ES-I3 (cell line): ENCODE results near the gene SRMS.
A peak's percentile ranks its signal among the peaks of the same experiment; 100 is the strongest.

Experiments
- H3K36me3 ChIP-seq: 2 replicates; pipeline ENCODE4 v1.6.1; 2013; ENCODE audit warnings: mild to moderate bottlenecking, low read length, control low read depth, moderate library complexity; ENCODE audit not compliant: insufficient read depth
- H3K4me1 ChIP-seq: 2 replicates; pipeline ENCODE4 v1.6.1; 2013; ENCODE audit warnings: mild to moderate bottlenecking, control low read depth, low read length; ENCODE audit not compliant: insufficient read depth
- H3K9ac ChIP-seq: 2 replicates; pipeline ENCODE4 v1.6.1; 2013; ENCODE audit warnings: low read depth, mild to moderate bottlenecking, low read length, moderate library complexity
- H3K9me3 ChIP-seq: 2 replicates; pipeline ENCODE4 v1.6.1; 2013; ENCODE audit warnings: mild to moderate bottlenecking, low read length, moderate library complexity; ENCODE audit not compliant: control insufficient read depth, insufficient read depth

The SRMS gene

DNA sequence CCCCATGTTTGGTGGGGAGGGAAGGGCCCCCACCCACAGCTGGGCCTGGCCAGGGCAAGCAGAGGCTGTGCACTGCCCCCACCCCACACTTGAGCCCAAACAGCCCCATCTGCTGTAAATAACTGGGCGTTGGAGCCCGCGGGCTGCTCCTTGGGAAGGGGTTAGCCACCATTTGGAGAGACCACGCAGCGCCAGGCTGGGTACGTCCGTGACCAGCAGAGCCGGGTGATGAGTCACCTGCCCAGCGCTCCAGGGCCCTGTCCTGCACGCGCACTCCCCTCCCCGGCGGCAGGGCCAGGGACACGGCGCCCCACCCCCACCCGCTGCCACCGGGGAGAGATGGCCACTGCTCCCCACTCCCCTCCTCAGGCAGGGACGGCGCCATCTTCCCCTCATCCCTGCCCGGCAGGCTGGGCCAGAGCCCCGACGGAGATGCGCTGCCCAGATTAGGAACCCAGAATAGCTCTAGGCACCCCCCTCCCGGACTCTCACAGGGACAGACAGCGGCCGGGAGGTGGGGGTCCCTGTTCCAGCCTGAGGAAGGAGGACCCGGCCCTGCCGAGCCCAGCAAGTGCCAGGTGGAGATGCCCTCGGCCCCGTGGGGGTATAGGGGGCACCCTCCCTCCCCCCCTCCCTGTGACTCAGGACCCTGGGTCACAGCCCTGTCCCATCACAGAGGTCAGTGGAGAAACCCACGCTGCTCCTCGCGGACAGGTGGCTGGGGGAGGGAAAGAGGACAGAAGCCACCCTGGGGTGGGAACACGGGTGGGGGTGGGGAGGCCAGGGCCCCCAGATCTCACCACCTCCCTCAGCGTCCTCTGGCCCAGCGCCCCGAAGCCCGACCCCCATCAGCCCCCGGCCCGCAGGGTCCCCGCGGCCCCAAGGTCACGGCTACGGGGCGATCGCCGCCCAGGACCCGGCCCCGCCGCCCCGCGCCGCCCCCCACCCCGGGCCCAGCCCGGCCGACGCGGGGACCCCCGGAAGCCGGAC lies 49.3 kb downstream of the SRMS start:
- H3K4me1 ChIP-seq: no peaks in the 10 kb centered on the region
- H3K9me3 ChIP-seq: no peaks in the 10 kb centered on the region
- no peaks in the 10 kb centered on the region for H3K36me3 ChIP-seq
- peak overlapping the region; percentile 63 for H3K9ac ChIP-seq

GRCh38 chr20:63497138-63497945 lies 50.2 kb downstream of the SRMS start:
- Histone ChIP-seq H3K4me1 (no peaks in the 10 kb centered on the region), H3K36me3 (no peaks in the 10 kb centered on the region), H3K9ac (no peak overlapping the region; the same call in 1 of the 2 replicates), H3K9me3 (no peaks in the 10 kb centered on the region)

GRCh38 chr20:63496596-63497120 lies 50.9 kb downstream of the SRMS start:
- Histone ChIP-seq H3K4me1 (no peaks in the 10 kb centered on the region), H3K9ac (peak overlapping the region; percentile 38; the same call in 1 of the 2 replicates), H3K36me3 (no peaks in the 10 kb centered on the region), H3K9me3 (no peaks in the 10 kb centered on the region)

DNA sequence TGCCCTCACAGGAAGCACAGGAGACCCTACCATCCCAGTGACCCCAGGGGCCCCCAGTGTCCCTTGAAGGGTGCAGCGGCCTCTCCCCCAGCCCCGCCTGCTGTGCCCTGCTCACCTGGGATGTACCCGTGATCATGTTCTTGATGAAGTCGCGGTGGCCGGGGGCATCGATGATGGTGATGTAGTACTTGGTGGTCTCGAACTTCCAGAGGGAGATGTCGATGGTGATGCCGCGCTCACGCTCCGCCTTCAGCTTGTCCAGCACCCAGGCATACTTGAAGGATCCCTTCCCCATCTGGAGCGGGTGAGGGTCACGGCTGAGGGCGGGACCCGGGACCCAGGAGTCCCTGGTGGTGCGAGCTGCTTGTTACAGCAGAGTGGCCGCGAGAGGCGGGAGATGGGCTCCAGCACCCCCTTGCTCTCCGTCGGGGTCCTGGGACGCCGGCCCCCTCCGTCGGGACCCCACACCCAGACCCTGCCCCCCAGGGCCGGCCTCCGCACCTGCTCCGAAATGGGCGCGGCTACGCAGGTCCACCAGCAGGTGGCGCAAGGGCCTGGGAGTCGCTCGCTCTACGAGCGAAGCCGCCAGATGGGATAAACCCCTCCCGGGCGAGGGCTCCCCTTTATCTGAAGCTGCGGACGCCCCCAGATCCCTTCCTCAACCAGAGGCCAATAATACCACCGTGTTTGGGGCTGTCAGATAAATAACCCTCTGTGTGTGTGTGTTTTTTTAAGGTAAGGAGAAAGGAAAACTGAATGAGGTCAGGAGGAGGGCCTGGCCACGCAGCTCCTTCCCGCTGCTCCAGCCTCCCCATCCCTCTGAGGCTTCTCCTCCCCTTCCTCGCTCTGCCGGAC lies 51.6 kb downstream of the SRMS start:
- Histone ChIP-seq H3K9me3 (no peaks in the 10 kb centered on the region), H3K9ac (peak overlapping the region; percentile 38; the same call in 1 of the 2 replicates), H3K4me1 (no peaks in the 10 kb centered on the region), H3K36me3 (no peaks in the 10 kb centered on the region)

DNA sequence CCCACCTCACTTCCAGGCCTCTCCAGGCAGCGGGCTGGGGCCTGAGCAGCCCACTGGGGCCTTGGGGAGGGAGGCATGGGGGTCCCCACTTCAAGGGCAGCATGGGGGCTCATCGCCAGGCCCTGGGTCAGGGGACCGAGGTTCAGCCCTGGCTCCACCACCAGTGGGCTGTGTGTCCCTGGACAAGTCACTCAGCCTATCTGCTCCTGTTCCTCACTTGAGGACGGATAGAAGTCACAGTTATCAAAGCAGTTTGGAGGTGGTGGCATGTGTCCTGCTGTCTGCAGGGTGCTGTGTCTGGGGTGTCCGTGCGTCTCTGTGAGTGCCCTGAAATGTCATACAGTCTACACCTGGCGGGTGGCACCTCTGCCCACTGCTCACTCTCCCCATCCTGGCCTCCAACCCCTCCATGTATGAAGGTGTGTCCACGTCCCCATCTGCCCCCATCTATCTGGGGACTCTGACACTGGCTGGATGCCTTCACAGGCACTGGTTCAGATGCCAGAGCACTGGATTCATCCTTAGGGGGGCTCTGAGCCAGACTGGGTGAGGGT lies 52.3 kb downstream of the SRMS start:
- no peaks in the 10 kb centered on the region for H3K36me3 ChIP-seq

DNA sequence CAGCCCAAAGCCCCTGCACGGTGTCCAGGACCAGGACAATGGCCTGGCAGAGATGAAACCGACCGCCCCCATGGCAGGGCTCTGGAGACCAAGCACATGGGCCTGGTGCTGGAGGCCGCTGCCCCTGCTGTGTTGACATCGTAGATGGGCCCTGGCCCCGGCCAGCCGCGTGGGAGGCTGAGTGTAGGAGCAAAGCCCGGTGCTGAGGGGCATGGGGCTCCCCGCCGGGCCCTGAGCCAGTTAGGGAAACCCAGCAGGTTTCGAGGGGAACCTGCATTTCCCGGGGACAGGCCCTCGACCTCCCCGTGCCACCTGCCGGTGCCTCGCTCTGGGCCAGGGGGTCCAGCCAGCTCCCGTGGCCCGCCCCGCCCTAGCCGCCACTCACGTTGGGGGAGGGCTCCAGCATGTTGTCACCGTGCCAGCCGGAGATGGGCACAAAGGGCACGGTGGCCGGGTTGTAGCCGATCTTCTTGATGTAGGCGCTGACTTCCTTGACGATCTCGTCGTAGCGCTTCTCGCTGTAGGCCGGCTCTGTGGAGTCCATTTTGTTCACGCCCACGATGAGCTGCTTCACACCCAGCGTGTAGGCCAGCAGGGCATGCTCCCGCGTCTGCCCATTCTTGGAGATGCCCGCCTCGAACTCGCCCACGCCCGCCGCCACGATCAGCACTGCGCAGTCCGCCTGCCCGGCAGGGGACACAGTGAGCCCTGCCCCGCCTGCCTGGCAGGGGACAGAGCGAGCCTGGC lies 53.0 kb downstream of the SRMS start:
- H3K9me3 ChIP-seq: no peaks in the 10 kb centered on the region
- no peak overlapping the region for H3K9ac ChIP-seq
- no peaks in the 10 kb centered on the region for H3K4me1 ChIP-seq
- no peaks in the 10 kb centered on the region for H3K36me3 ChIP-seq

More for the DNA sequence above, 52.3 kb downstream of the SRMS start:
- no peaks in the 10 kb centered on the region for H3K4me1 ChIP-seq
- H3K9ac ChIP-seq: no peak overlapping the region
- no peaks in the 10 kb centered on the region for H3K9me3 ChIP-seq

DNA sequence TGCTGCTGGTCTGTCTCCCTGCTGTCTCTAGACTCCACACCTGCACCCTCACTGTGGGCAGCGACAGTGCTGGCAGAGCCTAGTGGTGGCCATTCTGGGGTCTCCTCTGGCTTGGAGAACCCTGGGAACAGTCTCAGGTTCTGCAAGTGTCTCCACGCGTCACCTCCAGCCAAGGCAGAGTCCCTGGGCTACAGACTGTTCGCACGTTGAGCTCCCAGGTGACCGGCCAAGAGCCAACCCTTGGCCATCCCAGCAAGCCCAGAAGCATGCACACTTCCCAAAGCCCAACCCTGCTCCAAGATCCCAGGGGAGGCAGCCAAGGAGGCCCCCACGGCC lies 53.5 kb downstream of the SRMS start:
- no peaks in the 10 kb centered on the region for H3K4me1 ChIP-seq
- no peaks in the 10 kb centered on the region for H3K36me3 ChIP-seq
- no peaks in the 10 kb centered on the region for H3K9me3 ChIP-seq
- H3K9ac ChIP-seq: no peak overlapping the region

GRCh38 chr20:63493563-63494020 lies 54.0 kb downstream of the SRMS start:
- H3K9me3 ChIP-seq: no peaks in the 10 kb centered on the region
- no peaks in the 10 kb centered on the region for H3K36me3 ChIP-seq
- H3K4me1 ChIP-seq: no peaks in the 10 kb centered on the region
- H3K9ac ChIP-seq: no peak overlapping the region

DNA sequence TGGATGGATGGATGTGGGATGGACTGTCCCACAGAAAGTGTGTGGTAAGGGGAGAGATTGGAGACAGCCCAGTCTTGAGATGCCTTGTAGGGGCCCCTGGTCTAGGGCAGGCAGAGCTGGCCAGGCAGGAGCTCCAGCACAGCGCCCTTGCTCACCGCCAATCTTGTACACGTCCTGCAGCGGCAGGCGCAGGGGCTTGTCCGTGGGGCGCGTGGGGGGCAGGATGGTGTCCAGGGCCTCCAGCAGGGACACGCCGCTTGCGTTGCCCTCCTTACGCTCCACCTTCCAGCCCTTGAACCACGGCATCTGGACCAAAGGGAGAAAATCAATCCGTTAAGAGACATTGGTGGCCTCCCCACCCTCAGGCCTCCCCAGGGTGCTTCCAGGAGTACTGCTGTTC lies 54.6 kb downstream of the SRMS start:
- H3K4me1 ChIP-seq: no peaks in the 10 kb centered on the region
- H3K36me3 ChIP-seq: no peaks in the 10 kb centered on the region
- H3K9me3 ChIP-seq: no peaks in the 10 kb centered on the region
- no peak overlapping the region for H3K9ac ChIP-seq

- no peaks in the 10 kb centered on the region for H3K4me1 ChIP-seq
- no peak overlapping the region for H3K9ac ChIP-seq
- H3K9me3 ChIP-seq: no peaks in the 10 kb centered on the region
- no peaks in the 10 kb centered on the region for H3K36me3 ChIP-seq
Measured at GRCh38 chr20:63492518-63492917, 55.0 kb downstream of the SRMS start.

GRCh38 chr20:63491635-63492230 lies 55.8 kb downstream of the SRMS start:
- Histone ChIP-seq H3K4me1 (no peaks in the 10 kb centered on the region), H3K36me3 (no peaks in the 10 kb centered on the region), H3K9ac (no peak overlapping the region), H3K9me3 (no peaks in the 10 kb centered on the region)

GRCh38 chr20:63491078-63491477 lies 56.5 kb downstream of the SRMS start:
- Histone ChIP-seq H3K36me3 (no peaks in the 10 kb centered on the region), H3K4me1 (no peaks in the 10 kb centered on the region), H3K9me3 (no peaks in the 10 kb centered on the region; the same call in 1 of the 2 replicates), H3K9ac (no peak overlapping the region)
